Right lobe of liver (tissue), 6 donors: Measurements from ENCODE around the gene KLHL17. TPM values are rescaled to one million over a fixed set of nuclear protein-coding genes. Genes with fewer than 3 reads are reported as not detected.

Experiments used
- ATAC-seq, 4 donors: fragments of 200-7000 bp; cut with Tn5 transposase; one replicate each; pipeline ENCODE4 v1.9.1; 2020; ENCODE audit warnings: mild to moderate bottlenecking in 4 of 4, moderate library complexity in 4 of 4
- DNase-seq, 3 donors: peaks; one replicate each; pipeline ENCODE4 v3.0.0-alpha.2; 2020
- H3K27ac ChIP-seq, 3 donors: fragments of 200-600 bp; one replicate each; pipeline ENCODE4 v1.8.0; 2022
- H3K27me3 ChIP-seq, 2 donors: fragments of 200-600 bp; one replicate each; pipeline ENCODE4 v1.8.0; 2022
- H3K36me3 ChIP-seq, 4 donors: fragments of 200-600 bp; sonication (generic) in 1 of 4; one replicate each; pipeline versions ENCODE4 v1.5.1 to v1.8.0; 2017 to 2022; ENCODE audit warnings: control low read depth in 1 of 4
- H3K4me1 ChIP-seq, 4 donors: fragments of 200-600 bp; sonication (generic) in 1 of 4; one replicate each; pipeline versions ENCODE4 v1.5.1 to v1.8.0; 2017 to 2022; ENCODE audit warnings: control low read depth in 1 of 4
- H3K4me3 ChIP-seq, 3 donors: fragments of 200-600 bp; one replicate each; pipeline ENCODE4 v1.8.0; 2022
- H3K9me3 ChIP-seq, 4 donors: fragments of 200-600 bp; sonication (generic) in 1 of 4; one replicate each; pipeline versions ENCODE4 v1.5.1 to v1.8.0; 2017 to 2022; ENCODE audit warnings: control low read depth in 1 of 4
- CTCF ChIP-seq, 4 donors: fragments of 200-600 bp in 3 of 4; fragments of 450-650 bp in 1 of 4; IDR thresholded peaks; one replicate each; pipeline versions ENCODE4 v1.5.1 to v1.8.0; 2016 to 2022; ENCODE audit warnings: antibody characterized with exemption in 4 of 4, mild to moderate bottlenecking in 2 of 4
- POLR2A ChIP-seq: fragments of 450-650 bp; IDR thresholded peaks from one replicate; pipeline ENCODE4 v1.6.1; 2017; ENCODE audit warnings: antibody characterized with exemption, mild to moderate bottlenecking
- WGBS: methylation state at CpG from one replicate; pipeline ENCODE4 v1.1.6; 2018; ENCODE audit warnings: low coverage, low lambda C conversion rate; ENCODE audit not compliant: insufficient coverage; ENCODE audit errors: missing lambda C conversion rate; 5-methylcytosine and 5-hydroxymethylcytosine counted together
- intact Hi-C, 2 donors: fragments of 100-400 bp; cut with DNase I; formaldehyde crosslinking; loops; one replicate each; pipeline versions ENCODE4 v1.11.2 to v1.14.1; 2022
- long read RNA-seq: library from polyadenylated mRNA; unstranded; transcript quantifications from one replicate; pipeline ENCODE4 v2.0.0, GENCODE V29; 2019
- total RNA-seq, 6 experiments: library from RNA; depleted of rRNA in 2 of 6; stranded (reverse); fragments of >200 nt in 2 of 6; fragmentation: NEBNext Ultra II Directional in 3 of 6; extraction: Animal tissue kit (Norgen Biotek cat#: 25700) in 3 of 6; gene quantifications; one replicate each; pipeline versions ENCODE4 v1.1.0 to v1.2.4, GENCODE V29; 2016 to 2023
- donor health status: DM: no; HTN: yes; CAD: no.
- donor health status: DM: no; HTN: no; CAD: no.
- donor health status: DM: no; HTN: no; CAD: no.
- donor health status: DM: no; HTN: yes; CAD: no.
- donor health status: DM: no; HTN: yes; CAD: no.

KLHL17 gene
- total RNA-seq: 1 to 10 TPM; 1.9 to 6.7 (median 4.3) TPM
- long read RNA-seq, partial matches to known transcripts: 1 of 1 reads
- long read RNA-seq, other reads (novel, unspliced or antisense): 0 of 1 reads

DNA sequence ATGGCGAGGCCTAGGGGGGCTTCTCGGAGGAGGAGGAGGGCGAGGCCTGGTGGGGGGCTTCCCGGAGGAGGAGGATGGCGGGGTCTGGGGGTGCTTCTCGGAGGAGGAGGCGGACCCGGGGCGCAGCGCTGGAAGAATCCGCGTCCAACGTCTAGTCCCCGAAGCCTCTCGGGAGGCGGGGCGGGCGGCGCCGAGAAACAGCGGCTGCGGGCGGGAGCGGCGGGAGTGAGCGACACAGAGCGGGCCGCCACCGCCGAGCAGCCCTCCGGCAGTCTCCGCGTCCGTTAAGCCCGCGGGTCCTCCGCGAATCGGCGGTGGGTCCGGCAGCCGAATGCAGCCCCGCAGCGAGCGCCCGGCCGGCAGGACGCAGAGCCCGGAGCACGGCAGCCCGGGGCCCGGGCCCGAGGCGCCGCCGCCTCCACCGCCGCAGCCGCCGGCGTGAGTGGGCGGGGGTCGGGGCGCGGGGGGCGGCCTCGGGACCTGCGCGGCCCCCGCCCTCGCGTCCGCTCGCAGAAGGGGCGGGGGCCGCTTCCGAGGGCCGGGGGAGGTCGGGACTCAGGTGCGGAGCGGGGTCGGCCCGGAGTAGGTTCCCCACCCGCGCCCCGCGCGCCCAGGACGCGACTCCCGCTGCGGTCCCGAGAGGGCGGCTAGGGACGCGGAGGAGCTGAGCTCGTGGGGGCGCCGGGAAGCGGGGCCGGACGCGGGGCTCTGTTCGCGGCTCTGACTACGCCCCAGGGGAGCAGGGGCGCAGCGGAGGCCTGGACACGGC, at the start of gene KLHL17:
Gene KLHL17, plus strand, starts transcription at position 222 of the 769 bp plus-strand sequence. Its CDS starts 110 bp downstream, at position 332.
- intact Hi-C loops: no loop called here
- Histone ChIP-seq H3K9me3 (no peaks in the 10 kb centered on the region), H3K27me3 (no peaks in the 10 kb centered on the region), H3K4me1 (peaks cover 0 to 13% (median 0%) of the 10 kb centered on the region in 4 donors), H3K4me3 (peak within 1 kb of the TSS; percentile 53 to 100 (median 53)), H3K27ac (no peak within 1 kb of the TSS), H3K36me3 (peaks cover 0 to 14% (median 9%) of the 10 kb centered on the region in 4 donors)
- WGBS: 0% methylated on average over 4 of the region's 109 CpGs
- ATAC-seq (peak; percentile 48 to 71 (median 64)), DNase-seq (peak; percentile 81 to 84 (median 83))
- TF ChIP-seq POLR2A: no peak
- TF ChIP-seq CTCF (IDR thresholded peaks at IDR 0.05): no peak

DNA sequence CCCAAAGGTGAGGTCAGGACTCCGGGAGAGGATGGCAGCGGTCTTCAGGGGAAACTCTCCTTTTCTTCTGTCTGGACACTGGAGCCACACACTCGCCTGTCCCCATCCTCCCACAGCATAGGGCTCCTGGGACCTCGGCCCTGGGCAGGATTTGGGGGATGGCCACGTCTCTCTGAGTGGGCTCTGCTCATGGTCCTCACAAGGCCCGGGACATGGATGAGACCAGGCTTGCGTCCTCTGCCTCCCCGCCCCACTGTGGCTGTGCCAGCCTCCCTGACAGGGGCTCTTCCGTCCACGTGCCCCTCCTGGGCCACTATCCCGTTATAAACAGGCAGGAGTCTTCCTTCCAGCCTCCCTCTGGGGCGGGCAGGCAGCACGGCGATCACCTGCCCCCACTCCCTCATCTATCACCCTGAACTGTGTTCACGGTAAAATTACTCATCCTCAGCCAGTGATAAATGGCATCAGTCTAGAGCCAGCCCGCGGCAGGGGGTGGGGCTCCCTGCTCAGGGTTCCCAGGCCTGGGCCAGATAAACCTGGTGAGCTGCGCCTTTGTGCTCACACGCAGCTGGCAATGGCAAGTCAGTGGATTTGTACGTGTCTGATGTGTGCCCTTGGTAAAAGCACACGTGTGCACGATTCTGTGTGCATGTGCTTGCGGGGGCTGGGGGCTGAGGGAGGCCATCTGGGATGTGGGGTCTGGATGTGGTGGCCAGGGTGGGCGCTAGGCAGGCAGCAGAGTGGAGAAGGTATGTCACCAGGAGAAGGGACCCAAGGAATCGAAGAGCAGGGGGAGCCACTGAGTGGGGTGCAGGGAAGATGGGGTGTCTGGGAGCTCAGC, 49.3 kb upstream of the KLHL17 start:
- intact Hi-C loops: no loop called here
- no peaks in the 10 kb centered on the region for H3K9me3 ChIP-seq
- no peak overlapping the region for H3K4me3 ChIP-seq
- 74% methylated on average over 9 of the region's 25 CpGs for WGBS
- TF ChIP-seq CTCF (IDR thresholded peaks at IDR 0.05) (no peak), POLR2A (no peak)
- H3K27me3 ChIP-seq: no peaks in the 10 kb centered on the region
- no peak overlapping the region for H3K27ac ChIP-seq
- no peaks in the 10 kb centered on the region for H3K36me3 ChIP-seq
- ATAC-seq (no peak), DNase-seq (peak in 2 of 3 donors; percentile 14 to 27)
- peaks cover 0 to under 1% (median 0%) of the 10 kb centered on the region in 4 donors for H3K4me1 ChIP-seq

- ATAC-seq (no peak), DNase-seq (peak in 2 of 3 donors; percentile 14 to 37)
Measured at GRCh38 chr1:911875-912739, 48.3 kb upstream of the KLHL17 start.

More at GRCh38 chr1:911875-912739, 48.3 kb upstream of the KLHL17 start:
- H3K9me3 ChIP-seq: no peaks in the 10 kb centered on the region
- 58% methylated on average over 7 of the region's 15 CpGs for WGBS
- no peaks in the 10 kb centered on the region for H3K27me3 ChIP-seq
- no peaks in the 10 kb centered on the region for H3K36me3 ChIP-seq
- no peak overlapping the region for H3K27ac ChIP-seq
- H3K4me1 ChIP-seq: peaks cover 0 to 10% (median 0%) of the 10 kb centered on the region in 4 donors
- H3K4me3 ChIP-seq: no peak overlapping the region
- intact Hi-C loops: no loop called here
- TF ChIP-seq CTCF (IDR thresholded peaks at IDR 0.05) (no peak), POLR2A (no peak)
